WTC11 (cell line): ENCODE measurements around the gene GDI1. TPM values are rescaled to one million over a fixed set of nuclear protein-coding genes. Genes with fewer than 3 reads are reported as not detected.

ENCODE experiments used
- ATAC-seq: fragments of 200-7000 bp; cut with Tn5 transposase; 2 replicates; pipeline ENCODE4 v1.10.0; 2021; ENCODE audit warnings: mild to moderate bottlenecking, moderate library complexity
- CTCF ChIA-PET: fragments of 300-600 bp; sonication (Branson Sonifier 250); formaldehyde crosslinking; loops from one replicate; lab custom pipeline; 2021; ENCODE audit warnings: antibody characterized with exemption; lab: Charles Lee
- POLR2A ChIA-PET: fragments of 350-600 bp; sonication (Branson Sonifier 250); formaldehyde crosslinking; loops from one replicate; lab custom pipeline; 2021; ENCODE audit warnings: antibody characterized with exemption; lab: Charles Lee
- DNase-seq: peaks from one replicate; pipeline ENCODE4 v3.0.0; 2021; ENCODE audit warnings: low spot score
- H3K27ac Mint-ChIP-seq: 2 replicates; pipeline ENCODE4 v1.8.0; 2021; ENCODE audit warnings: mixed read lengths
- H3K27me3 Mint-ChIP-seq: 2 replicates; pipeline ENCODE4 v1.8.0; 2021; ENCODE audit warnings: low read depth, mild to moderate bottlenecking, moderate library complexity, mixed read lengths
- H3K36me3 Mint-ChIP-seq: 2 replicates; pipeline ENCODE4 v1.8.0; 2021; ENCODE audit warnings: mixed read lengths
- H3K4me1 Mint-ChIP-seq: 2 replicates; pipeline ENCODE4 v1.8.0; 2022; ENCODE audit warnings: mixed read lengths
- H3K4me3 Mint-ChIP-seq: 2 replicates; pipeline ENCODE4 v1.8.0; 2021; ENCODE audit warnings: mild to moderate bottlenecking, moderate library complexity, mixed read lengths
- H3K9me3 Mint-ChIP-seq: 2 replicates; pipeline ENCODE4 v1.8.0; 2021; ENCODE audit warnings: mixed read lengths
- ETV6 ChIP-seq: sonication (generic); formaldehyde crosslinking; IDR thresholded peaks from 2 replicates; pipeline ENCODE4 v1.8.1; 2022; ENCODE audit warnings: mild to moderate bottlenecking, missing genetic modification reagents
- GRHL2 ChIP-seq: fragments of 250-450 bp; sonication (Bioruptor Pico); IDR thresholded peaks from 2 replicates; pipeline ENCODE4 v1.8.0; 2022; ENCODE audit warnings: mild to moderate bottlenecking, moderate library complexity; ENCODE audit not compliant: insufficient replicate concordance, severe bottlenecking
- HMGA2 ChIP-seq: fragments of 250-450 bp; sonication (Bioruptor Pico); IDR thresholded peaks from 2 replicates; pipeline ENCODE4 v1.4.0; 2021; ENCODE audit warnings: mild to moderate bottlenecking, moderate library complexity
- HMGXB4 ChIP-seq: sonication (generic); formaldehyde crosslinking; IDR thresholded peaks from 2 replicates; pipeline ENCODE4 v1.8.1; 2023; ENCODE audit warnings: mild to moderate bottlenecking, moderate library complexity, missing genetic modification reagents
- RORB ChIP-seq: fragments of 250-450 bp; sonication (Bioruptor Pico); IDR thresholded peaks from 2 replicates; pipeline ENCODE4 v1.9.0; 2021; ENCODE audit warnings: mild to moderate bottlenecking
- ZNF263 ChIP-seq: sonication (generic); formaldehyde crosslinking; IDR thresholded peaks from 2 replicates; pipeline ENCODE4 v1.8.1; 2022; ENCODE audit warnings: low read depth, mild to moderate bottlenecking, moderate library complexity, missing genetic modification reagents
- ZNF396 ChIP-seq: fragments of 250-450 bp; sonication (Bioruptor Pico); IDR thresholded peaks from 2 replicates; pipeline ENCODE4 v1.8.0; 2021; ENCODE audit warnings: mild to moderate bottlenecking, moderate library complexity, borderline replicate concordance
- total RNA-seq: library from RNA; stranded (reverse); gene quantifications from 3 replicates; pipeline ENCODE4 v1.2.3, GENCODE V29; 2021
- TF ChIP-seq, protein P1 (sequence below): sonication (generic); formaldehyde crosslinking; IDR thresholded peaks from 2 replicates; pipeline ENCODE4 v1.8.1; 2022; ENCODE audit warnings: mild to moderate bottlenecking, moderate library complexity, missing genetic modification reagents
- TF ChIP-seq, protein P2 (sequence below): sonication (generic); formaldehyde crosslinking; IDR thresholded peaks from 2 replicates; pipeline ENCODE4 v1.8.0; 2023; ENCODE audit warnings: missing genetic modification reagents
- TF ChIP-seq, protein P3 (sequence below): sonication (generic); formaldehyde crosslinking; IDR thresholded peaks from 2 replicates; pipeline ENCODE4 v1.8.0; 2022; ENCODE audit warnings: mild to moderate bottlenecking, missing genetic modification reagents

The GDI1 gene
- total RNA-seq, 1 experiment from 2014 or later, result 108 TPM

DNA sequence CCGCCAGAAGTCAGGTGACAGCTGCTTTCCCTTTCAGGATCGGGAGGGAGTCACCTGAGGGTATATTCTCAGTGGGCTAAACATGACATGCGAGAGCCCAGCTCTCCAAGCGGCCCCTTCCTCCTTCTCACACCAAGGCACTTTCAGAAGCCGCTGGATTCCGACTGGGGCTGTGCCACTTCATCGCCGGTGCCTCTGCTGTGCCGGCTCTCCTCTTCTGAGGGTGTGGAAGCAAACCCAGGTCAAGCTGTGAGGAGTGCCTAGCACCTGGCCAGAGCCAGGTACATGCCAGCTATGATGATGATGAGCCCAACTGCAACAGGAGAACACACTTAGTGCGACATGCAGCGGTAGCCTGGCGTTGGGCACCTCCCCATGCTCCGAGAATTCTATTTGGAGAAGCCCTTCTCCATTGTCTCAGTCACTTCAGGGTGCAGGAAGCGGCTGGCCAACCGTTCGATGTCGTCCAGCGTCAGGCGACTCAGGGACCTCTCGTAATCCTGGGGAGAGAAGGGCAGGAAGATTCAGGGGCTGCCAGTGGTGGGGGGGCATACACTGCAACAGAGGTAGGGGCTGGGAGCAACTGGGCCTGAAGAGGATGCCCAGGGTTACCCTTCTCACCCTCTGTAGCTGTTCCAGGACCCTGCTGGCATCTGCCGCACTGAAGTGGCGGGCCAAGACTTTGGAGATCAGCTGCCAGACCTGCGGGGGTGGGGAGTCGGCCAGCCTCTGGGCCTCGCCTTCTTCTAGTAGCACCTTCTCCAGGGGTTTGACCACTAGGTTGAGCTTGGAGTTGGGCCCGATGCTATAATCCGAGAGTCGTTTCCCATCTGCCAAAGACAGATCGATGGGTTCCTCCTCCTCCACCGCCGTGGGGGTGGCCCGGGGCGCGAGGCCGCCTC lies 48.4 kb downstream of the GDI1 start (continued):
- TF ChIP-seq GRHL2 (CRISPR knock-in tag) (no peak), HMGA2 (CRISPR knock-in tag) (no peak)
- TF ChIP-seq, protein P1, sequence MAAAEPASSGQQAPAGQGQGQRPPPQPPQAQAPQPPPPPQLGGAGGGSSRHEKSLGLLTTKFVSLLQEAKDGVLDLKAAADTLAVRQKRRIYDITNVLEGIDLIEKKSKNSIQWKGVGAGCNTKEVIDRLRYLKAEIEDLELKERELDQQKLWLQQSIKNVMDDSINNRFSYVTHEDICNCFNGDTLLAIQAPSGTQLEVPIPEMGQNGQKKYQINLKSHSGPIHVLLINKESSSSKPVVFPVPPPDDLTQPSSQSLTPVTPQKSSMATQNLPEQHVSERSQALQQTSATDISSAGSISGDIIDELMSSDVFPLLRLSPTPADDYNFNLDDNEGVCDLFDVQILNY (CRISPR knock-in tag), result no peak
- TF ChIP-seq, all 79 proteins: peak for 0

DNA sequence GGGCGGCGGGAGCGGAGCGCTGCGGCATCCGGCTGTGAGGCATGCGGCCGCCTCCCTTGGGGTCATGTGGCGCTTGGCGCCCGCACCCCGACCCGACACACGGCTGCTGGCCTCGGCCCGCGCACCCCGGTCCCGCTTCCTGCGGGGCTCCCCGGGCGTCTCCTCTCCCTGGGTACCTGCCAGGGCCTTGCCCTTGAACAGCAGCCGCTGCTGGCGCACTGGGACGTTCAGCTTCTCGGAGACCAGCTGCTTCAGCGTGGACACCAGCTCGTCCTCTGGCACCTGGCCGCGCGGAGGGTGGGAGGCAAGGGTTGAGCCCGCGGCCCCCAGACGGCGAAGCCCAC lies 49.1 kb downstream of the GDI1 start:
- ChIA-PET CTCF (no interaction called here), POLR2A (interaction anchor here (2.4 kb wide), 1 partner anchor 31 kb away, joined by 8 read pairs; no protein-coding TSS in a partner anchor)
- Mint-ChIP-seq H3K27ac (no peak overlapping the region), H3K9me3 (no peaks in the 10 kb centered on the region), H3K4me1 (peaks cover 4% of the 10 kb centered on the region; the same call in 1 of the 2 replicates), H3K36me3 (no peaks in the 10 kb centered on the region; the same call in 1 of the 2 replicates), H3K27me3 (no peaks in the 10 kb centered on the region), H3K4me3 (no peak overlapping the region)
- TF ChIP-seq ZNF396 (CRISPR knock-in tag) (no peak), ZNF263 (CRISPR knock-in tag) (no peak)
- TF ChIP-seq, protein P2, sequence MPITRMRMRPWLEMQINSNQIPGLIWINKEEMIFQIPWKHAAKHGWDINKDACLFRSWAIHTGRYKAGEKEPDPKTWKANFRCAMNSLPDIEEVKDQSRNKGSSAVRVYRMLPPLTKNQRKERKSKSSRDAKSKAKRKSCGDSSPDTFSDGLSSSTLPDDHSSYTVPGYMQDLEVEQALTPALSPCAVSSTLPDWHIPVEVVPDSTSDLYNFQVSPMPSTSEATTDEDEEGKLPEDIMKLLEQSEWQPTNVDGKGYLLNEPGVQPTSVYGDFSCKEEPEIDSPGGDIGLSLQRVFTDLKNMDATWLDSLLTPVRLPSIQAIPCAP (CRISPR knock-in tag), result no peak
- no peak for DNase-seq
- ATAC-seq, result no peak

GRCh38 chrX:154486396-154487207 lies 49.6 kb downstream of the GDI1 start, which contains the start of gene UBL4A:
TSS of gene UBL4A (minus strand) at chrX:154486615. CDS start at chrX:154486584, 31 bp downstream.
- H3K27ac Mint-ChIP-seq, result no peak within 1 kb of the TSS
- H3K27me3 Mint-ChIP-seq, result no peaks in the 10 kb centered on the region
- DNase-seq, result peak; percentile 46
- ChIA-PET CTCF (interaction anchor here (1.2 to 1.4 kb wide), 2 partner anchors 41 to 113 kb away, joined by 4 to 7 read pairs; no protein-coding TSS in a partner anchor), POLR2A (interaction anchor here (0.5 to 2.4 kb wide), 2 partner anchors 31 to 170 kb away, joined by 3 to 8 read pairs; no protein-coding TSS in a partner anchor)
- peaks cover 4% of the 10 kb centered on the region; the same call in 1 of the 2 replicates for H3K4me1 Mint-ChIP-seq
- peak within 1 kb of the TSS; percentile 69 for H3K4me3 Mint-ChIP-seq
- H3K9me3 Mint-ChIP-seq, result no peaks in the 10 kb centered on the region
- TF ChIP-seq, protein P3, sequence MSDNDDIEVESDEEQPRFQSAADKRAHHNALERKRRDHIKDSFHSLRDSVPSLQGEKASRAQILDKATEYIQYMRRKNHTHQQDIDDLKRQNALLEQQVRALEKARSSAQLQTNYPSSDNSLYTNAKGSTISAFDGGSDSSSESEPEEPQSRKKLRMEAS, result peak; percentile 17; the same call in 1 of the 2 replicates
- TF ChIP-seq HMGXB4 (CRISPR knock-in tag), result no peak
- no peak for TF ChIP-seq ETV6
- peak; percentile 3; the same call in 1 of the 2 replicates for ATAC-seq
- no peaks in the 10 kb centered on the region; the same call in 1 of the 2 replicates for H3K36me3 Mint-ChIP-seq

DNA sequence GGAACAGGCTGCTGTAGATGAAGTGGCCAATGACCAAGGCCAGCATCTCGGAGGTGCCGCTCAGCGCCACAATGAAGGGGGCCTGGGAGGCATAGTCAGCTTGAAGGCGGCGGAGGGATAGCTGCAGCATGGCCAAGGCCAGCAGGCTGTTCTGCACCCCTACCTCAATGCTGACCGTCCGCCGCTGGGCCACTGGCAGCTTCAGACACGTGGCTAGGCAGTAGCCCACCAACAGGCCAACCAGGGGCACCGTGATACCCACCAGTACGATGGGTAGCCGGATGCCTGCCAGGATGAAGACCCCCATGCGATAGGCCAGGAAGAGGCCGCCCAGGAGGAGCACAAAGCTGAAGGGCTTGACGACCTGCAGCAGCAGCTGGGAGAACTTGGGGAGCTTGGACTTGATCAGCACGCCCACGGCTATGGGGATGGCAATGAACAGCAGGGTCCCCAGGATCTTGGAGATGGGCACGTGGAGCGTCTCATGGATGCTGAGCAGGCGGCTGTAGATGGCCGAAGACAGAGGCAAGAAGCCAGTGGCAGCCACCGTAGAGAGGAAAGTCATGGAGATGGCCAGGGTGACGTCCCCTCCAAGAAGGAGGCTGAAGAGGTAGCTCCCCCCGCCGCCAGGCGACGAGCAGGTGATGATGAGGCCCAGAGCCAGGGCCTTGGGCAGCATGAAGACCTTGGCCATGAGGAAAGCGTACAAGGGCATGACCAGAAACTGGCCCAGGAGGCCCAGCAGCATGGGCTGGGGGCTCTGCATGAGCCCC lies 50.8 kb downstream of the GDI1 start:
- DNase-seq (no peak), ATAC-seq (no peak)
- Mint-ChIP-seq H3K27ac (no peak overlapping the region), H3K36me3 (no peaks in the 10 kb centered on the region; the same call in 1 of the 2 replicates), H3K27me3 (peaks cover 1% of the 10 kb centered on the region; the same call in 1 of the 2 replicates), H3K4me3 (peak overlapping the region; percentile 69), H3K9me3 (no peaks in the 10 kb centered on the region)
- ChIA-PET POLR2A (interaction anchor here (2.4 kb wide), 1 partner anchor 29 kb away, joined by 8 read pairs; no protein-coding TSS in a partner anchor), CTCF (interaction anchor here (1.2 to 1.4 kb wide), 2 partner anchors 40 to 114 kb away, joined by 4 to 7 read pairs; no protein-coding TSS in a partner anchor)
- TF ChIP-seq RORB (no peak), HMGA2 (CRISPR knock-in tag) (no peak)
- TF ChIP-seq, all 79 proteins: peak for 0
- H3K4me1 Mint-ChIP-seq, result peaks cover 4% of the 10 kb centered on the region; the same call in 1 of the 2 replicates
